HL-60 (cell line): Measurements from ENCODE around the gene SOD1.

Experiments
- DNase-seq, 2 experiments: peaks; one replicate each; pipeline ENCODE4 v3.0.0-alpha.2; 2010 to 2020; ENCODE audit warnings: low read depth in 1 of 2, low spot score in 1 of 2
- H3K27ac ChIP-seq: fragments of 250-450 bp; sonication (Bioruptor Pico); replicated peaks from 2 replicates; pipeline ENCODE4 v1.5.1; 2020; ENCODE audit warnings: mild to moderate bottlenecking, moderate library complexity
- H3K27me3 ChIP-seq: fragments of 250-450 bp; sonication (Bioruptor Pico); 2 replicates; pipeline ENCODE4 v1.5.1; 2021; ENCODE audit warnings: mild to moderate bottlenecking, moderate library complexity; ENCODE audit not compliant: insufficient read depth, poor library complexity, severe bottlenecking
- H3K4me3 ChIP-seq: replicated peaks from 2 replicates; pipeline ENCODE4 v1.5.1; 2011; ENCODE audit warnings: mild to moderate bottlenecking, control low read depth, low read length; ENCODE audit not compliant: insufficient read depth
- GABPA ChIP-seq: IDR thresholded peaks from 2 replicates; pipeline ENCODE4 v1.6.1; 2012; ENCODE audit warnings: low read depth
- POLR2AphosphoS5 ChIP-seq: IDR thresholded peaks from 2 replicates; pipeline ENCODE4 v1.6.1; 2012; ENCODE audit warnings: low read depth
- SPI1 ChIP-seq: IDR thresholded peaks from 2 replicates; pipeline ENCODE4 v1.6.1; 2012; ENCODE audit warnings: low read depth, mild to moderate bottlenecking, borderline replicate concordance
- TF ChIP-seq, protein P1 (sequence below): IDR thresholded peaks from 2 replicates; pipeline ENCODE4 v1.6.1; 2012; ENCODE audit warnings: low read depth; ENCODE audit not compliant: insufficient replicate concordance
- TF ChIP-seq, protein P2 (sequence below): IDR thresholded peaks from one replicate; pipeline ENCODE4 v1.5.1; 2011; ENCODE audit warnings: low read length, control low read depth, inconsistent platforms; ENCODE audit not compliant: insufficient read depth

SOD1 gene

GRCh38 chr21:31614705-31615104 lies 44.8 kb upstream of the SOD1 start:
- Histone ChIP-seq H3K4me3 (no peak overlapping the region), H3K27me3 (no peaks in the 10 kb centered on the region), H3K27ac (no peak overlapping the region)
- no peak for DNase-seq
- TF ChIP-seq GABPA: no peak

DNA sequence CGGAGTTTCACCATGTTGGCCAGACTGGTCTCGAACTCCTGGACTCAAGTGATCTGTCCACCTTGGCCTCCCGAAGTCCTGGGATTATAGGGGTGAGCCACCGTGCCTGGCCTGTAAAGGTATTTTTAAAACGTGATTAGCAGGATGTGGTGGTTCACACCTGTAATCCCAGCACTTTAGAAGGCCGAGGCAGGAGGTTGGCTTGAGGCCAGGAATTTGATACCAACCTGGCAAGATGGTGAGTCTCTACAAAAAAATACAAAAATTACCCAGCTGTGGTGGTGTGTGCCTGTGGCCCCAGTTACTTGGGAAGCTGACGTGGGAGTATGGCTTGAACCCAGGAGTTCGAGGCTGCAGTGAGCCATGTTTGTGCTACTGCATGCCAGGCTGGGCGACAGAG lies 43.3 kb upstream of the SOD1 start:
- Histone ChIP-seq H3K27me3 (no peaks in the 10 kb centered on the region), H3K27ac (no peak overlapping the region), H3K4me3 (no peak overlapping the region)
- no peak for TF ChIP-seq SPI1
- no peak for TF ChIP-seq GABPA
- TF ChIP-seq, protein P1, sequence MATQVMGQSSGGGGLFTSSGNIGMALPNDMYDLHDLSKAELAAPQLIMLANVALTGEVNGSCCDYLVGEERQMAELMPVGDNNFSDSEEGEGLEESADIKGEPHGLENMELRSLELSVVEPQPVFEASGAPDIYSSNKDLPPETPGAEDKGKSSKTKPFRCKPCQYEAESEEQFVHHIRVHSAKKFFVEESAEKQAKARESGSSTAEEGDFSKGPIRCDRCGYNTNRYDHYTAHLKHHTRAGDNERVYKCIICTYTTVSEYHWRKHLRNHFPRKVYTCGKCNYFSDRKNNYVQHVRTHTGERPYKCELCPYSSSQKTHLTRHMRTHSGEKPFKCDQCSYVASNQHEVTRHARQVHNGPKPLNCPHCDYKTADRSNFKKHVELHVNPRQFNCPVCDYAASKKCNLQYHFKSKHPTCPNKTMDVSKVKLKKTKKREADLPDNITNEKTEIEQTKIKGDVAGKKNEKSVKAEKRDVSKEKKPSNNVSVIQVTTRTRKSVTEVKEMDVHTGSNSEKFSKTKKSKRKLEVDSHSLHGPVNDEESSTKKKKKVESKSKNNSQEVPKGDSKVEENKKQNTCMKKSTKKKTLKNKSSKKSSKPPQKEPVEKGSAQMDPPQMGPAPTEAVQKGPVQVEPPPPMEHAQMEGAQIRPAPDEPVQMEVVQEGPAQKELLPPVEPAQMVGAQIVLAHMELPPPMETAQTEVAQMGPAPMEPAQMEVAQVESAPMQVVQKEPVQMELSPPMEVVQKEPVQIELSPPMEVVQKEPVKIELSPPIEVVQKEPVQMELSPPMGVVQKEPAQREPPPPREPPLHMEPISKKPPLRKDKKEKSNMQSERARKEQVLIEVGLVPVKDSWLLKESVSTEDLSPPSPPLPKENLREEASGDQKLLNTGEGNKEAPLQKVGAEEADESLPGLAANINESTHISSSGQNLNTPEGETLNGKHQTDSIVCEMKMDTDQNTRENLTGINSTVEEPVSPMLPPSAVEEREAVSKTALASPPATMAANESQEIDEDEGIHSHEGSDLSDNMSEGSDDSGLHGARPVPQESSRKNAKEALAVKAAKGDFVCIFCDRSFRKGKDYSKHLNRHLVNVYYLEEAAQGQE: no peak
- no peak for TF ChIP-seq POLR2AphosphoS5
- TF ChIP-seq, protein P2, sequence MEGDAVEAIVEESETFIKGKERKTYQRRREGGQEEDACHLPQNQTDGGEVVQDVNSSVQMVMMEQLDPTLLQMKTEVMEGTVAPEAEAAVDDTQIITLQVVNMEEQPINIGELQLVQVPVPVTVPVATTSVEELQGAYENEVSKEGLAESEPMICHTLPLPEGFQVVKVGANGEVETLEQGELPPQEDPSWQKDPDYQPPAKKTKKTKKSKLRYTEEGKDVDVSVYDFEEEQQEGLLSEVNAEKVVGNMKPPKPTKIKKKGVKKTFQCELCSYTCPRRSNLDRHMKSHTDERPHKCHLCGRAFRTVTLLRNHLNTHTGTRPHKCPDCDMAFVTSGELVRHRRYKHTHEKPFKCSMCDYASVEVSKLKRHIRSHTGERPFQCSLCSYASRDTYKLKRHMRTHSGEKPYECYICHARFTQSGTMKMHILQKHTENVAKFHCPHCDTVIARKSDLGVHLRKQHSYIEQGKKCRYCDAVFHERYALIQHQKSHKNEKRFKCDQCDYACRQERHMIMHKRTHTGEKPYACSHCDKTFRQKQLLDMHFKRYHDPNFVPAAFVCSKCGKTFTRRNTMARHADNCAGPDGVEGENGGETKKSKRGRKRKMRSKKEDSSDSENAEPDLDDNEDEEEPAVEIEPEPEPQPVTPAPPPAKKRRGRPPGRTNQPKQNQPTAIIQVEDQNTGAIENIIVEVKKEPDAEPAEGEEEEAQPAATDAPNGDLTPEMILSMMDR: no peak
- no peak for DNase-seq

DNA sequence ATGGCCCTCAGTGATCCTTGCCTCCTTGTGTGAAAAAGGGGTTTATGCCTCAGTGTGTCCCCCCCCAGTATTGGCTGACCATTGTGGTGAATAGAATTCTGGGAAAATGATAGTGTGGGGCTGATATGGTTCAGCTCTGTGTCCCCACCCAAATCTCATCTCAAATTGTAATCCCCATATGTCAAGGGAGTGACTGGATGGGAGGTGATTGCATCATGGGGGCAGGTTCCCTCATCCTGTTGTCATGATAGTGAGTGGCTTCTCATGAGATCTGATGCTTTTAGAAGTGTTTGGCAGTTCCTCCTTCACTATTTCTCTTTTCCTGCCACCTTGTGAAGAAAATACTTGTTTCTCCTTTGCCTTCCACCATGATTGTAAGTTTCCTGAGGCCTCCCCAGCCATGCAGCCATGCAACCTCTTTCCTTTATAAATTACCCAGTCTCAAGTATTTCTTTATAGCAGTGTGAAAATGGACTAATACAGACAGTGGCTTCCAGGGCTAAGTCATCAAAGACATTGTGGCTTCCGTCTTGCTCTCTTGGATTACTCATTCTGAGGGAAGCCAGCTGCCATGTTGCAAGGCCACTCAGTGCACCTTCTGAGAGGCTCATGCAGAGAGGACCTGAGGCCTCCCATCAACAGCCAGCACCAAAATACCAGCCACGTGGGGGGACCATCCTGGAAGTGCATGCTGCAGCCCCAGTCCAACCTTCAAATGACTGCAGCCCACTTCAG lies 40.6 kb upstream of the SOD1 start:
- Histone ChIP-seq H3K4me3 (no peak overlapping the region), H3K27me3 (no peaks in the 10 kb centered on the region), H3K27ac (no peak overlapping the region)
- TF ChIP-seq GABPA (no peak), POLR2AphosphoS5 (no peak), SPI1 (no peak)
- TF ChIP-seq, protein P1: no peak
- TF ChIP-seq, protein P2: no peak
- DNase-seq: no peak

- no peak for DNase-seq
- no peak overlapping the region for H3K27ac ChIP-seq
- no peaks in the 10 kb centered on the region for H3K27me3 ChIP-seq
- TF ChIP-seq, protein P1: no peak
- TF ChIP-seq, protein P2: no peak
- TF ChIP-seq POLR2AphosphoS5 (no peak), SPI1 (no peak), GABPA (no peak)
- no peak overlapping the region for H3K4me3 ChIP-seq
Measured at GRCh38 chr21:31622397-31622796, 37.1 kb upstream of the SOD1 start.
